ENCODE data around the gene C1QTNF5.

DNA sequence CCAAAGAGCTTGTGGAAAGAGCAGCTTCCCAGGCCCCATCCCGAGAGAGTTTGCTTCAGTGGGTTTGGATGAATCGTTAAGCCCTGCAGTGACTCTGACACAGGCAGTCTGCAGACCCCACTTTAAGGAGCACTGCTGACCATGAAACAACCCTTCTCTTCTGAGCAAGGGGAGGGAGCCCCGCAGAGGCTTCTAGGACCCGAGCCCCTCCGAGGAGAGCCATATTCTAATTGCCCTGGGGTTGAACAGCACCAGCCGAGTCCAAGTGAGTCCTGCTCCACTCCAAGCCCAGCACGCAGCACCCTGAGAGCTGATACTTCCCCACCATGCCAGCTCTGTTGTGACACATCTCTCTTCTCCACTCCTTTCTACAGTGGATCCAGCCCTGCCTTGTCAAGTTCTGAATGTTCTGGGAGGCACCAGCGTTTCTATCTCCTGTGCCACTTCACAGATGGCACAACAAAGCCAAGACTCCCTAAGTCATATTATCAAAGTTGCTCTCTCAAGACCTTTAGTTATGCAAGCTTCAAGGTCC, 30.5 kb upstream of the C1QTNF5 start:
- TF ChIP-seq, protein P1, sequence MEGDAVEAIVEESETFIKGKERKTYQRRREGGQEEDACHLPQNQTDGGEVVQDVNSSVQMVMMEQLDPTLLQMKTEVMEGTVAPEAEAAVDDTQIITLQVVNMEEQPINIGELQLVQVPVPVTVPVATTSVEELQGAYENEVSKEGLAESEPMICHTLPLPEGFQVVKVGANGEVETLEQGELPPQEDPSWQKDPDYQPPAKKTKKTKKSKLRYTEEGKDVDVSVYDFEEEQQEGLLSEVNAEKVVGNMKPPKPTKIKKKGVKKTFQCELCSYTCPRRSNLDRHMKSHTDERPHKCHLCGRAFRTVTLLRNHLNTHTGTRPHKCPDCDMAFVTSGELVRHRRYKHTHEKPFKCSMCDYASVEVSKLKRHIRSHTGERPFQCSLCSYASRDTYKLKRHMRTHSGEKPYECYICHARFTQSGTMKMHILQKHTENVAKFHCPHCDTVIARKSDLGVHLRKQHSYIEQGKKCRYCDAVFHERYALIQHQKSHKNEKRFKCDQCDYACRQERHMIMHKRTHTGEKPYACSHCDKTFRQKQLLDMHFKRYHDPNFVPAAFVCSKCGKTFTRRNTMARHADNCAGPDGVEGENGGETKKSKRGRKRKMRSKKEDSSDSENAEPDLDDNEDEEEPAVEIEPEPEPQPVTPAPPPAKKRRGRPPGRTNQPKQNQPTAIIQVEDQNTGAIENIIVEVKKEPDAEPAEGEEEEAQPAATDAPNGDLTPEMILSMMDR (conservative IDR thresholded peaks at IDR 0.05; ENCODE audit: low read length) = no peak
- no peak for TF ChIP-seq EZH2phosphoT487 (IDR thresholded peaks at IDR 0.05; ENCODE audit: borderline replicate concordance, low read depth, low read length)
